Mucosa of descending colon (tissue), 3 donors: Measurements from ENCODE around the gene ELF2. TPM values are rescaled to one million over a fixed set of nuclear protein-coding genes. Genes with fewer than 3 reads are reported as not detected.
A peak's percentile ranks its signal among the peaks of the same experiment; 100 is the strongest.
"Not testable (repeated sequence)": the region's sequence is repeated elsewhere in the genome, so short reads cannot be mapped to it uniquely, and the experiment has no call there.

Experiments used
- ATAC-seq: fragments of 200-7000 bp; cut with Tn5 transposase; one replicate; pipeline ENCODE4 v1.9.1; 2020; ENCODE audit warnings: mild to moderate bottlenecking, moderate library complexity
- DNase-seq, 3 donors: peaks; one replicate each; pipeline ENCODE4 v3.0.0-alpha.2; 2020
- H3K36me3 ChIP-seq: fragments of 200-600 bp; one replicate; pipeline ENCODE4 v1.8.0; 2021; ENCODE audit warnings: low read depth, mild to moderate bottlenecking
- H3K4me1 ChIP-seq: fragments of 200-600 bp; one replicate; pipeline ENCODE4 v1.8.0; 2021; ENCODE audit warnings: low read depth, mild to moderate bottlenecking
- H3K4me3 ChIP-seq: fragments of 200-600 bp; one replicate; pipeline ENCODE4 v1.8.0; 2021; ENCODE audit warnings: mild to moderate bottlenecking
- H3K9me3 ChIP-seq: fragments of 200-600 bp; one replicate; pipeline ENCODE4 v1.8.0; 2021; ENCODE audit warnings: mild to moderate bottlenecking
- intact Hi-C, 2 donors: fragments of 100-400 bp; cut with DNase I in 1 of 2; cut with micrococcal nuclease in 1 of 2; formaldehyde crosslinking; loops; one replicate each; pipeline versions ENCODE4 v1.11.0 to v1.11.1; 2022; cut with DNase I, micrococcal nuclease
- total RNA-seq, 3 donors: library from RNA; stranded (reverse); fragmentation: NEBNext Ultra II Directional in 2 of 3; extraction: Animal tissue kit (Norgen Biotek cat#: 25700) in 2 of 3; gene quantifications; one replicate each; pipeline versions ENCODE4 v1.2.1 to v1.2.4, GENCODE V29; 2021 to 2023
- TF ChIP-seq, protein P1 (sequence below): fragments of 200-600 bp; IDR thresholded peaks from one replicate; pipeline ENCODE4 v1.8.0; 2022; ENCODE audit warnings: antibody characterized with exemption, mild to moderate bottlenecking
- donor health status: DM: no; HTN: no; CAD: no; lungs with moderate emphysema.
- donor health status: DM: no; HTN: no; CAD: no.
- donor health status: DM: no; HTN: yes; CAD: no.

The ELF2 gene
- total RNA-seq, 3 donors from 2014 or later: 34.9 to 67.2 (median 51.9) TPM

DNA sequence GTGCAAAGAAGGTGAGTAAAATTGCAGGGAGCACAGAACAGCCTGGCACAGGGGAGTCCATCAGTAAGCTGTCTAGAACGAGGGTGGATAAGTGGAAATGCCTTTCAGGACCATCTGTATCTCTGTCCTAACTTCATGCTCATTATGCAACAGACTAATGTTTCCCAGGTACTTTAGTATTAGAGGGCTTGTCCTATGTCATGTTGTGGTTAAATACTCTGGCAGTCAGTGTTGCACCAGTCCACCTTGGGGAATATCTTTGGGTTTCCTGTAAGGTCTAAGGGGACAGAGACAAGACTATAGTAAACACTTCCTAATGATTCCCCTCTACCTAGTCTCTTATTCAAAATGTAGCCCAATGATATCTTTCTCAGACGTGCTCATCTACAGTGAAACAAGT lies 140.1 kb downstream of the ELF2 start:
- intact Hi-C loops: no loop called here
- no peak overlapping the region for H3K4me3 ChIP-seq
- no peaks in the 10 kb centered on the region for H3K36me3 ChIP-seq
- no peaks in the 10 kb centered on the region for H3K9me3 ChIP-seq
- no peaks in the 10 kb centered on the region for H3K4me1 ChIP-seq
- TF ChIP-seq, protein P1, sequence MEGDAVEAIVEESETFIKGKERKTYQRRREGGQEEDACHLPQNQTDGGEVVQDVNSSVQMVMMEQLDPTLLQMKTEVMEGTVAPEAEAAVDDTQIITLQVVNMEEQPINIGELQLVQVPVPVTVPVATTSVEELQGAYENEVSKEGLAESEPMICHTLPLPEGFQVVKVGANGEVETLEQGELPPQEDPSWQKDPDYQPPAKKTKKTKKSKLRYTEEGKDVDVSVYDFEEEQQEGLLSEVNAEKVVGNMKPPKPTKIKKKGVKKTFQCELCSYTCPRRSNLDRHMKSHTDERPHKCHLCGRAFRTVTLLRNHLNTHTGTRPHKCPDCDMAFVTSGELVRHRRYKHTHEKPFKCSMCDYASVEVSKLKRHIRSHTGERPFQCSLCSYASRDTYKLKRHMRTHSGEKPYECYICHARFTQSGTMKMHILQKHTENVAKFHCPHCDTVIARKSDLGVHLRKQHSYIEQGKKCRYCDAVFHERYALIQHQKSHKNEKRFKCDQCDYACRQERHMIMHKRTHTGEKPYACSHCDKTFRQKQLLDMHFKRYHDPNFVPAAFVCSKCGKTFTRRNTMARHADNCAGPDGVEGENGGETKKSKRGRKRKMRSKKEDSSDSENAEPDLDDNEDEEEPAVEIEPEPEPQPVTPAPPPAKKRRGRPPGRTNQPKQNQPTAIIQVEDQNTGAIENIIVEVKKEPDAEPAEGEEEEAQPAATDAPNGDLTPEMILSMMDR: no peak
- no peak for DNase-seq
- ATAC-seq: no peak

DNA sequence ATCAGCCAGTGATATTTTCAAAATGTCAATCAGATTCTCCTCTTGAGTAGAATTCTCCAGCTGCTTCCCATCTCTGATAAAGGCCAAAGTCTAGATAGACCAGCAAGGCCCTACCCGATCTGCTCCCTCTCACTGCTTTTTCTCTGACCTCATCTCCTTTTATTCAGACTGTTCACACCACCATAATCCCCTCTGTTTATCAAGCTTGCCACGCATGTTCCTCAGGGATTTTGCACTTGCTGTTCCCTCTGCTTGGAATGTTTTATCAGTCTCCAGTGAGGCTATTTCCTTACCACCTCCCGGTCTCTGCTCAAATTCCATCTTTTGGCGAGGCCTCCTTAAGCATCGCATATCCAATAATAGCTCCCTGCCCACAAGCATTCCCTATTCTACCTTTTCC lies 141.4 kb downstream of the ELF2 start:
- intact Hi-C loops: no loop called here
- H3K4me3 ChIP-seq: no peak overlapping the region
- H3K9me3 ChIP-seq: no peaks in the 10 kb centered on the region
- H3K4me1 ChIP-seq: no peaks in the 10 kb centered on the region
- ATAC-seq (no peak), DNase-seq (no peak)
- no peaks in the 10 kb centered on the region for H3K36me3 ChIP-seq
- TF ChIP-seq, protein P1: no peak

DNA sequence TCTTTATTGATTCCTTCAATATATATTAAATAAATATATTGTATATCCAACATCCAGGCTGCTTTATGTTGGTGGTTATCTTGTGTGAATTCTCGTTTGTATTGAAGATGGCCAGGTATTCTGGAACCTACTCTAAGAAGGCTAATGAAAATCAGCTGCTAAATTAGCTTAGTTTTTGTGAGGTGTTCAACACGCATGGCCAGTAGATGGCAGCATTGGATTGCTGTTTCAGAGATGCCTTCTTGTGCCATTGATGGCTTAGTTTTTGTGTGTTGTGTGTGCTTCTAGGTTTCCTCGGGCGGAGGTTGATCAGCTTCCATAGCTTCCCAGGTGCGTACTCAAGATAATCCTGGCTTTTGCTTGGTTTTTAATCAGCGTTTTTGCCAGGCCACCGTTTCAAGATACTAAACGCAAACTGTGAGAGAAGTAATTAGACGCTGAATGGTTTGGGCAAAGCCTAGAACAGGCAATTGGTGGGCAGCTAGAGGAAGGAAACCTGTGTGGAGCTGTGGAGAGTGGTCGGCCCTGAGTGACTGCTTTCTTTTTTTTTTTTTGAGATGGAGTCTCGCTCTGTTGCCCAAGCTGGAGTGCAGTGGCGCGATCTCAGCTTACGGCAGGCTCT lies 146.3 kb downstream of the ELF2 start:
- intact Hi-C loops: no loop called here
- ATAC-seq (peak; percentile 88), DNase-seq (peak in 1 of 3 donors; percentile 90)
- TF ChIP-seq, protein P1: peak; percentile 60
- H3K4me3 ChIP-seq: no peak overlapping the region
- no peaks in the 10 kb centered on the region for H3K9me3 ChIP-seq
- H3K4me1 ChIP-seq: no peaks in the 10 kb centered on the region
- no peaks in the 10 kb centered on the region for H3K36me3 ChIP-seq

DNA sequence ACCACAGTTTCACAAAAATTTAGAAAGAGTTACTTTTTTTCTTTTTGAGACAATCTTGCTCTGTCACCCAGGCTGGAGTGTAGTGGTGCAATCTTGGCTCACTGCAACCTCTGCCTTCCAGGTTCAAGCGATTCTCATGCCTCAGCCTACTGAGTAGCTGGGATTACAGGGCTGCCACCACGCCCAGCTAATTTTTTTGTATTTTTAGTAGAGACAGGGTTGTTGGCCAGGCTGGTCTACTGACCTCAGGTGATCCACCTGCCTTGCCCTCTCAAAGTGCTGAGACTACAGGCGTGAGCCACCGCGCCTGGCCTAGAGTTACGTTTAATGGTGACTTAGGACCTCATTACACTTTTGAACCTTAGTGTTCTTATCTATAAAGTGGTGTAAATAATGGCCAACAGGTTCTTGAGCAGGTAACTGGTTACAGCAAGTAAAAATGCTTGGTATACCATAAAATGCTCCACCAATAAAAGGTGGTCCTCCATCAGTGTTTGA lies 147.1 kb downstream of the ELF2 start:
- peak; percentile 27 for ATAC-seq
- DNase-seq, intact Hi-C loops: not testable (repeated sequence)

DNA sequence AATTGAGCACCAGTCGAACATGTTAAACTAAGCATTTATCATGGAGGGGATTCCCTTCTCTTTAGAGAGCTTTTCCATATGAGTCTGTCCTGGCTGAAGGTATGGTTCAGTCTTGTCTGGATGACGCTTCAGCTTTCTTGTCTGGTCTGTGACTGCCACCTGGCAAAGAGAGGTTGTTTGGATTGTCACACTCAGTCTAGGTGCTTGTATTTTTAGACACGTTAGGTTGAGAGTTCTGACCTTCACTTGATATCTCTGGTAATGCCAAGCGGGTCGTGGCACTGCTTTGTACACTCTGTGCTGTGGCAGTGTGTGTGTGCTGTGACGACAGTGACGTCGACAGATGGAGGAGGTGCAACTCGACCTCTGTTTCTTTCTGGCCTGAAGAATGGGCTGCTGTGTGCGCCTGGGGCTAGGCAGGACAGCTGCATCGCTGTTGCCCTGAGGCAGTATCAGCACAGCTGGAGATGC lies 148.8 kb downstream of the ELF2 start:
- no peaks in the 10 kb centered on the region for H3K36me3 ChIP-seq
- no peaks in the 10 kb centered on the region for H3K9me3 ChIP-seq
- no peak overlapping the region for H3K4me3 ChIP-seq
- TF ChIP-seq, protein P1: no peak
- ATAC-seq (no peak), DNase-seq (no peak)
- intact Hi-C loops: no loop called here
- no peaks in the 10 kb centered on the region for H3K4me1 ChIP-seq

More for the DNA sequence above, 147.1 kb downstream of the ELF2 start:
- not testable (repeated sequence) for H3K4me3 ChIP-seq, H3K36me3 ChIP-seq, H3K9me3 ChIP-seq, H3K4me1 ChIP-seq

DNA sequence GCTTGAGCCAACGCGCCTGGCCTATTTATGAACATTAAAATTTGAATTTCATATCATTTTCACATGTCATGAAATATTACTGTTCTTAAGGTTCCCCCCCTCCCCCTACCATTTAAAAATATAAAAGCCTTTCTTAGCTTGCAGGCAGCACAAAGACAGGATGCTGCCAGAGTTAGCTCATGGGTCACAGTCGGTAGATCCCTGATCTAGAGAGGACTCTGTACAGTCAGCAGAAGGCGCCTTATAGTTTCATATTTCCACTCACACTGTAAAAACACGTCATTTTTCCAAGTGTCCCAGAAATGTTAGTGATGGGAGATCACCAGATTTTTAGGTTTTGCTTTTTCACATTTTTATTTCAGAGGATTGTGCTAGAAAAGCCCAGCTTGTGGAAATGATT lies 149.2 kb downstream of the ELF2 start:
- ATAC-seq (no peak), DNase-seq (no peak)
- Histone ChIP-seq H3K9me3 (no peaks in the 10 kb centered on the region), H3K4me3 (no peak overlapping the region), H3K4me1 (no peaks in the 10 kb centered on the region), H3K36me3 (no peaks in the 10 kb centered on the region)
- intact Hi-C loops: no loop called here
- TF ChIP-seq, protein P1: no peak
